GM12878 (cell line): ENCODE results near the gene CFLAR. TPM values are rescaled to one million over a fixed set of nuclear protein-coding genes. Genes with fewer than 3 reads are reported as not detected.
A peak's percentile ranks its signal among the peaks of the same experiment; 100 is the strongest.

Experiments used
- BMI1 ChIP-seq: fragments of 450-650 bp; IDR thresholded peaks from 2 replicates; pipeline ENCODE4 v1.6.1; 2016; ENCODE audit warnings: mild to moderate bottlenecking, moderate library complexity, borderline replicate concordance
- BRCA1 ChIP-seq: IDR thresholded peaks from 2 replicates; pipeline ENCODE4 v1.6.1; 2011; ENCODE audit warnings: low read depth, low read length, improper control_type of control experiment
- CHD4 ChIP-seq: fragments of 200-600 bp; sonication (generic); IDR thresholded peaks from 2 replicates; pipeline ENCODE4 v1.6.1; 2016; ENCODE audit warnings: mild to moderate bottlenecking
- EED ChIP-seq: sonication (generic); IDR thresholded peaks from 2 replicates; pipeline ENCODE4 v1.6.1; 2016; ENCODE audit warnings: antibody characterized with exemption, low read depth
- EZH2 ChIP-seq: IDR thresholded peaks from 2 replicates; pipeline ENCODE4 v1.6.1; 2012; ENCODE audit warnings: low read depth, mild to moderate bottlenecking, control low read depth, inconsistent platforms, low read length, borderline replicate concordance; ENCODE audit not compliant: control insufficient read depth
- FOXM1 ChIP-seq: IDR thresholded peaks from 2 replicates; pipeline ENCODE4 v1.6.1; 2012; ENCODE audit warnings: low read depth, mild to moderate bottlenecking, inconsistent platforms, low read length, moderate library complexity
- IRF4 ChIP-seq: IDR thresholded peaks from 2 replicates; pipeline ENCODE4 v1.6.1; 2011; ENCODE audit warnings: low read depth, low read length
- LARP7 ChIP-seq: fragments of 450-650 bp; IDR thresholded peaks from 2 replicates; pipeline ENCODE4 v1.6.1; 2017; ENCODE audit warnings: mild to moderate bottlenecking
- NBN ChIP-seq: fragments of 450-650 bp; IDR thresholded peaks from 2 replicates; pipeline ENCODE4 v1.6.1; 2016
- NFIC ChIP-seq: IDR thresholded peaks from 2 replicates; pipeline ENCODE4 v1.6.1; 2012; ENCODE audit warnings: low read depth, mild to moderate bottlenecking, inconsistent platforms, low read length, moderate library complexity
- RB1 ChIP-seq: fragments of 450-650 bp; formaldehyde crosslinking; IDR thresholded peaks from 2 replicates; pipeline ENCODE4 v1.6.1; 2017; ENCODE audit warnings: mild to moderate bottlenecking, borderline replicate concordance
- RFX5 ChIP-seq: IDR thresholded peaks from 2 replicates; pipeline ENCODE4 v1.6.1; 2011; ENCODE audit warnings: low read depth, low read length, improper control_type of control experiment
- RUNX3 ChIP-seq: IDR thresholded peaks from 2 replicates; pipeline ENCODE4 v1.6.1; 2012; ENCODE audit warnings: low read length, inconsistent platforms
- SMAD1 ChIP-seq: fragments of 450-650 bp; IDR thresholded peaks from 2 replicates; pipeline ENCODE4 v1.6.1; 2018; ENCODE audit warnings: mild to moderate bottlenecking, low read depth; ENCODE audit not compliant: partially characterized antibody
- SMAD5 ChIP-seq: IDR thresholded peaks from 2 replicates; pipeline ENCODE4 v1.6.1; 2016; ENCODE audit warnings: antibody characterized with exemption, low read depth
- SREBF2 ChIP-seq: IDR thresholded peaks from 2 replicates; pipeline ENCODE4 v1.6.1; 2012; ENCODE audit warnings: mild to moderate bottlenecking, low read length
- SRF ChIP-seq, 2 experiments: IDR thresholded peaks; 2 replicates each; pipeline ENCODE4 v1.6.1; 2011; ENCODE audit warnings: low read depth in 2 of 2, low read length in 2 of 2, mild to moderate bottlenecking in 1 of 2, moderate library complexity in 1 of 2
- SUPT20H ChIP-seq: IDR thresholded peaks from 2 replicates; pipeline ENCODE4 v1.6.1; 2011; ENCODE audit warnings: low read depth, mild to moderate bottlenecking, low read length, moderate library complexity, borderline replicate concordance; ENCODE audit not compliant: control insufficient read depth
- ZBTB11 ChIP-seq: fragments of 450-650 bp; formaldehyde crosslinking; IDR thresholded peaks from 2 replicates; pipeline ENCODE4 v1.5.0; 2022; ENCODE audit warnings: mild to moderate bottlenecking, missing genetic modification characterization
- ZNF217 ChIP-seq: fragments of 450-650 bp; IDR thresholded peaks from 2 replicates; pipeline ENCODE4 v1.6.1; 2017; ENCODE audit warnings: antibody characterized with exemption, mild to moderate bottlenecking
- ZNF274 ChIP-seq: IDR thresholded peaks from one replicate; pipeline ENCODE4 v1.8.0; 2011; ENCODE audit not compliant: insufficient read length, insufficient read depth
- polyA plus RNA-seq, 11 experiments: library from polyadenylated mRNA; depleted of rRNA in 4 of 11; unstranded in 6 of 11; stranded (reverse) in 5 of 11; fragments of >200 nt; fragmentation: Nextera tagmentation in 4 of 11; fragmentation: Illumina TruSeq in 1 of 11; extraction: Ambion mirVana in 4 of 11; extraction: Trizol in 1 of 11; gene quantifications; 1 replicate in 1 of 11; 2 replicates in 10 of 11; pipeline versions ENCODE4 v1.2.1 to v1.2.3, GENCODE V29; 2011 to 2016; ENCODE audit warnings: inconsistent platforms in 2 of 11, missing spikeins in 2 of 11, low read depth in 1 of 11
- total RNA-seq, 4 experiments: library from RNA; depleted of rRNA in 3 of 4; stranded (reverse); fragments of >200 nt in 3 of 4; fragmentation: Illumina TruSeq in 1 of 4; extraction: Trizol in 1 of 4; gene quantifications; 2 replicates each; pipeline versions ENCODE4 v1.2.1 to v1.2.3, GENCODE V29; 2013 to 2021
- TF ChIP-seq, protein P1 (sequence below): IDR thresholded peaks from 2 replicates; pipeline ENCODE4 v1.6.1; 2011; ENCODE audit warnings: mild to moderate bottlenecking, low read depth, low read length, moderate library complexity; ENCODE audit not compliant: insufficient replicate concordance
- TF ChIP-seq, protein P2 (sequence below): IDR thresholded peaks from 2 replicates; pipeline ENCODE4 v1.6.1; 2012; ENCODE audit warnings: mild to moderate bottlenecking, low read depth, low read length

Gene CFLAR
- total and polyA plus RNA-seq, 10 of the 15 experiments (the other 5 are each of a cell fraction or from before 2014, with no cell fraction given): 80.6 to 181 (median 101) TPM

GRCh38 chr2:201151127-201151981 lies 35.4 kb downstream of the CFLAR start (continued):
- TF ChIP-seq SUPT20H: no peak
- TF ChIP-seq ZNF274: no peak
- TF ChIP-seq NFIC: peak; percentile 95
- no peak for TF ChIP-seq BRCA1
- TF ChIP-seq ZNF217: 0 out of 2 replicates have a peak, but pooled peaks have one; percentile 23
- no peak for TF ChIP-seq IRF4
- no peak for TF ChIP-seq RB1
- TF ChIP-seq RFX5: no peak
- no peak for TF ChIP-seq LARP7
- TF ChIP-seq, protein P1, sequence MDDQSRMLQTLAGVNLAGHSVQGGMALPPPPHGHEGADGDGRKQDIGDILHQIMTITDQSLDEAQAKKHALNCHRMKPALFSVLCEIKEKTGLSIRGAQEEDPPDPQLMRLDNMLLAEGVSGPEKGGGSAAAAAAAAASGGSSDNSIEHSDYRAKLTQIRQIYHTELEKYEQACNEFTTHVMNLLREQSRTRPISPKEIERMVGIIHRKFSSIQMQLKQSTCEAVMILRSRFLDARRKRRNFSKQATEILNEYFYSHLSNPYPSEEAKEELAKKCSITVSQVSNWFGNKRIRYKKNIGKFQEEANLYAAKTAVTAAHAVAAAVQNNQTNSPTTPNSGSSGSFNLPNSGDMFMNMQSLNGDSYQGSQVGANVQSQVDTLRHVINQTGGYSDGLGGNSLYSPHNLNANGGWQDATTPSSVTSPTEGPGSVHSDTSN: no peak
- TF ChIP-seq SMAD1: no peak
- no peak for TF ChIP-seq CHD4
- no peak; the same call in 1 of the 2 replicates for TF ChIP-seq NBN
- TF ChIP-seq SREBF2: no peak
- TF ChIP-seq FOXM1: peak; percentile 83; the same call in 1 of the 2 replicates
- no peak for TF ChIP-seq BMI1
- no peak for TF ChIP-seq SMAD5
- TF ChIP-seq RUNX3: peak; percentile 79
- TF ChIP-seq EED: no peak
- TF ChIP-seq, protein P2, sequence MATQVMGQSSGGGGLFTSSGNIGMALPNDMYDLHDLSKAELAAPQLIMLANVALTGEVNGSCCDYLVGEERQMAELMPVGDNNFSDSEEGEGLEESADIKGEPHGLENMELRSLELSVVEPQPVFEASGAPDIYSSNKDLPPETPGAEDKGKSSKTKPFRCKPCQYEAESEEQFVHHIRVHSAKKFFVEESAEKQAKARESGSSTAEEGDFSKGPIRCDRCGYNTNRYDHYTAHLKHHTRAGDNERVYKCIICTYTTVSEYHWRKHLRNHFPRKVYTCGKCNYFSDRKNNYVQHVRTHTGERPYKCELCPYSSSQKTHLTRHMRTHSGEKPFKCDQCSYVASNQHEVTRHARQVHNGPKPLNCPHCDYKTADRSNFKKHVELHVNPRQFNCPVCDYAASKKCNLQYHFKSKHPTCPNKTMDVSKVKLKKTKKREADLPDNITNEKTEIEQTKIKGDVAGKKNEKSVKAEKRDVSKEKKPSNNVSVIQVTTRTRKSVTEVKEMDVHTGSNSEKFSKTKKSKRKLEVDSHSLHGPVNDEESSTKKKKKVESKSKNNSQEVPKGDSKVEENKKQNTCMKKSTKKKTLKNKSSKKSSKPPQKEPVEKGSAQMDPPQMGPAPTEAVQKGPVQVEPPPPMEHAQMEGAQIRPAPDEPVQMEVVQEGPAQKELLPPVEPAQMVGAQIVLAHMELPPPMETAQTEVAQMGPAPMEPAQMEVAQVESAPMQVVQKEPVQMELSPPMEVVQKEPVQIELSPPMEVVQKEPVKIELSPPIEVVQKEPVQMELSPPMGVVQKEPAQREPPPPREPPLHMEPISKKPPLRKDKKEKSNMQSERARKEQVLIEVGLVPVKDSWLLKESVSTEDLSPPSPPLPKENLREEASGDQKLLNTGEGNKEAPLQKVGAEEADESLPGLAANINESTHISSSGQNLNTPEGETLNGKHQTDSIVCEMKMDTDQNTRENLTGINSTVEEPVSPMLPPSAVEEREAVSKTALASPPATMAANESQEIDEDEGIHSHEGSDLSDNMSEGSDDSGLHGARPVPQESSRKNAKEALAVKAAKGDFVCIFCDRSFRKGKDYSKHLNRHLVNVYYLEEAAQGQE: no peak
- no peak for TF ChIP-seq EZH2
- TF ChIP-seq SRF (IDR thresholded peaks at IDR 0.05; ENCODE audit: low read depth in 2 of 2, low read length in 2 of 2): no peak
- no peak for TF ChIP-seq ZBTB11 (CRISPR knock-in tag)
